H1 (cell line): Measurements from ENCODE around the gene COL12A1. TPM values are rescaled to one million over a fixed set of nuclear protein-coding genes. Genes with fewer than 3 reads are reported as not detected.

Source experiments
- CHD7 ChIP-seq: fragments of 300-600 bp; sonication (generic); IDR thresholded peaks from 2 replicates; pipeline ENCODE4 v1.7.1; 2012; ENCODE audit warnings: low read length, moderate library complexity, mild to moderate bottlenecking, inconsistent platforms; ENCODE audit not compliant: insufficient replicate concordance
- polyA plus RNA-seq, 7 experiments: library from polyadenylated mRNA; depleted of rRNA in 3 of 7; stranded (reverse) in 5 of 7; unstranded in 2 of 7; fragments of >200 nt in 5 of 7; fragments of 200-250 nt in 2 of 7; gene quantifications; 1 replicate in 5 of 7; 2 replicates in 1 of 7; 4 replicates in 1 of 7; pipeline versions ENCODE4 v1.2.1 to v1.2.3, GENCODE V29; 2011 to 2013; ENCODE audit warnings: missing spikeins in 2 of 7, mixed read lengths in 2 of 7
- total RNA-seq: library from RNA; stranded (reverse); fragmentation: NEBNext Ultra II Directional; extraction: Animal tissue kit (Norgen Biotek cat#: 25700); gene quantifications from 2 replicates; pipeline ENCODE4 v1.2.1, GENCODE V29; 2021

The COL12A1 gene
- total and polyA plus RNA-seq, 2 of the 8 experiments (the other 6 are each of a cell fraction or from before 2014, with no cell fraction given) = 1.4 to 4.7 TPM

DNA sequence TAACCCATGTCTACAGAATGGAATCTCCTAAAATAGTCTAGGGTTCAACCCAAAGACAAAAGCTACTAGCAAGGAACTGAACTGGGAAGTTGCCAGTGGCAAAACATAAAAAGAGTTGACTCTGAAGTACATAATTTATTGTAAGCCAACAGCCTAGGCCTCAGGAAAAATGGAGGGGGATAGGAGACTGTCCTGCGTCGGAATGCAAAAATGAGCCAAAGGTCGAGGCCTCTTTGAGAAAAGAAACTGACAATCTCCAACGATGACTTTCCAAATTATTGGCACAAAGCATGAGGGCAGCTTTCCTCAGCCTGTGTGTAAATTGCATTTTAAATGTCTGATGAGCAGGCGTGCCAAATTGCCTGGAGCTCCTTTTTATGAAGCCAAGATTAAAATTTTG, 2.1 kb downstream of the COL12A1 start (continued):
- TF ChIP-seq CHD7 = no peak
